Measurements from ENCODE around the gene PLB1.

Gene PLB1

DNA sequence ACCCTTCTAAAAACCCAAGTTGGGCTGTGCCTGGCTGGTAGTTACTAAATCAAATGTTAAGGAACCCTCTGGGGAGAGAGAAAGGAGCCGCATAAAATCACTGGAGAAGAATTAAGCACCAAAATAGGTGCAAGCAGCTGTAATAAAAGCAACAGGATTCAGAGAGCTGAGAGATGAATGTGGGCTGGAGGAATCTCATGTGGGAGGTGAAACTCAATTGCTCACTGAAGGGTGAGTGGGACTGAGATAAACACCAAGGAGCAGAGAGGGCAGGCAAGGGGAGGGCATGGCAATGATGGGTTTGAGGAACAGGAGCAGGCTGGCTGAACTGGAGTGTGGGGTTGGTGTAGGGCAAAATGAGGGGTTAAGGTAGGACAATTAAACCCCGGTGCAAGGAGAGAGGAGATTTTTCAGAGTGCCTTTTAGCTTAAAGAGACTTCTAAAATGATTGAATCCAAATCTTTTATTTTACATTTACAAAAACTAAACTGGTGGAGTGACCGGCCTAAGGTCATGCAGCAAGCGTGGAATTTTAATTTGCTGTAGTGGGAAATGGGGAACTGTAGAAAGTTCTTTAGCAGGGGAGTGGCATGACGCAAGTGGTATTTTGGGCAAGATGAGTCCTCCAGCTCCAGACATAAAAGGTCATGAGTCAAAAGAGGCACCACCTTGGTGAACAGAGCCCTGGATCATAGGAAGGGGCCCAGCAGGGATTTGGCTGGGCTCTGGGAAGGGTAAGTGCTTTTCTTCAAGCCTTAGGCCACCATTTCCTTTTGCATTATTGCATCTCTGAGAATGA is 10.5 kb downstream of the PLB1 start:
- DNase-seq (ENCODE audit: low read depth) = no peak

DNA sequence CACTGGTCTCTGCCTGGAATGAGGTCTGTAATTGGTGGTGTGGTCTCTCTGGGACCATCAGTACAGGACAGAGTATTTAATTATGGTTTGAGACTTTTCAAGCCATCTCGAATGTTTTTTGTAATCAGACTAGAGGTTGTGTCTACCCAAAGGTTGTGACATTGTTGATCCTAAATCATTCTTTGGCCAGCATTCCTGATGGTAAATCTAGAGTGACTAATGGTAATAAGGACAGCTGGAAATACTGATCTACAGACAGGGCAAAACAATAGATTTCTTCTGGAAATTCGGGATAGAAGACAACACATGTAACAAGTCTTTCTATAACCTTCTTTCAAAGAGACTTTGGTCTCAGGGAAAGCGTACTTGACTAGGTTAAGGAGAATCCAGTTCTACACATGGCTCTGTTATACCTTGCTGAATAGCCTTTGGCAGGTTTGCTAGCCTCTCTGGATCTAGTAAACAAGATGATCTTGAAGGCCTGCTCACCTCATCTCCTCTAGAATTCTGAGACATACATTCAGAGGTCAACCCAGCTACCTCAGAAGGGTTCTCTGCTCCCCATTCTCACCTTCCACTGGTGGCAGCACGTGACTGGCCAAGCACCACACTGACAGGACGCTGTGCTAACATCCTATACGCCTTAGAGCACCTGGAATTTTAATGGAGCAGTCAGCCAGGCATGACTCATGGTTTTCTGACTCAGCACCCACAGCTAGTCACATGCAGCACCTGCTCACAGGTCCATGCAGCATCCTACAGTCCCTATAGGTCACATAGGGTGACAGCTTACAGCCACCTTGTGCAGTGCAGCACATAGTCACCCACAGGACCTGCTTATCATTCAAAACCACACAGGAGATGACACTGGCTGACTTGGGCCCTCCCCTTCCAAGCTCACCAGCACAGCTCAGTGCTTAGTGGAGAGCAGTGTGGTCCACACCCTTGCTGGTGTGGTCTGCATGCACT is 12.2 kb downstream of the PLB1 start:
- DNase-seq (ENCODE audit: low read depth) = no peak

DNA sequence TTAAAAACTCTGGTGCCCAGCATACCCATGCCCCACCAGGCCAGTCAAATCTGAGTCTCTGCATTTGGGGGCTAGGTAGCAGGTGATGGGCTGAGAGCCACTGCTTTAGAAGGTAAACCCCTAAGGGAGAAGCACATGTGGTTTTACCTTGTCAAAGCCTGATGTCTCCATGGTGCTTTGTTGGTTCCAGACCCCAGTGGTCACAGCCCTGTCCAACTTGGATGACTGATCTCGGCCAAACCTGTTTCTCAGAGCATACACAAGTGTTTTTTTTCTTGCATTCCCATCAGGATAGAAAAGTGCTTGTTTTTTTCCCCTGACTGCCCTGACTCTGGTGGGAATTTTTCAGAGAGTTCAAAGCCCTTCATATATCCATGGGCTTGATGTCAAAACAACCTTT is 13.5 kb downstream of the PLB1 start:
- DNase-seq (ENCODE audit: low read depth) = no peak

DNA sequence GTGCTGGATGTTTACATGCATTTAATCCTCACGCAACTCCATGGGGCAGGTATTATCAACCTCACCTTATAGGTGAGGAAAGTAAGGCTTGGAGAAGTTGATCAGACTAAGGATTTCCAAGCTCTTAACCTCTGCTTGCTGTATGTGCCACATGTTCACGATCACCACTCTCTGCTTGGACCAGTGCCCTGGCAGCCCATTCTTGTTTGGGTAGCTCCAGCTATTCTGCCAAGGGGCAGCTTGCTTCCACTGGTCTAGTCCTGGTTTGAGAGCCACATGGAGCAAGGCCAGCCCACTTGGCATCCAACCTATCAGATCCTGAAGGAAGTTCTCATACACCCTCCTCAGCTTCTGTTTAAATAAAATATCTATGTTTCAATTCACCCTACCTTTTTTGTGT is 14.3 kb downstream of the PLB1 start:
- DNase-seq (ENCODE audit: low read depth) = no peak

DNA sequence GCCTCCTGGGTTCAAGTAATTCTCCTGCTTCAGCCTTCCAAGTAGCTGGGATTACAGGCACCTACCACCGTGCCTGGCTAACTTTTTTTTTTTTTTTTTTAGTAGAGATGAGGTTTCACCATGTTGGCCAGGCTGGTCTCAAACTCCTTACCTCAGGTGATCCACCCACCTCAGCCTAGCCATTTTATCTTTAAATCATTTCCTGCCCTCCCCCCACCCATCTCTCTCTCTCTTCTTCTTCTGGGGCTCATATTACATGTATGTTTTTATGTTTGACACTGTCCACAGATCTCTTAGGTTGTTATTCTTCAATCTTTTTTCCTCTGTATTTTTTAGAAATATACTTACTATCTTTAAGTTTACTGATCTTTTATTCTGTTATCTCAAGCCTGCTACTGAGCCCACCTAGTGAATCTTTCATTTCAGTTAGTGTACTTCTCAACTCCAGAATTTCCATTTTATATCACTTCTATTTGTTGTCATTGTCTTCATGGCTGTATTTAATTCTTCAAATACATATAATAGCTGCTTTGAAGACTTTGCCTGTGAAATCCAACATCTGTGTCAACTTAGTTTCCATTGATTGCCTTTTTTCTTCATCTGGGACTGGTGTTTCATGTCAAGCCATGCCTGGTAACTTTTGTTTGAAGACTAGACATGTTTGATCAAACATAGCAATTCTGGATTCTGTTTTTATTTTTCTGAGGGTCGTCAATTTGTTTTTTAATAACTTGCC is 16.2 kb downstream of the PLB1 start:
- no peak for DNase-seq (ENCODE audit: low read depth)

DNA sequence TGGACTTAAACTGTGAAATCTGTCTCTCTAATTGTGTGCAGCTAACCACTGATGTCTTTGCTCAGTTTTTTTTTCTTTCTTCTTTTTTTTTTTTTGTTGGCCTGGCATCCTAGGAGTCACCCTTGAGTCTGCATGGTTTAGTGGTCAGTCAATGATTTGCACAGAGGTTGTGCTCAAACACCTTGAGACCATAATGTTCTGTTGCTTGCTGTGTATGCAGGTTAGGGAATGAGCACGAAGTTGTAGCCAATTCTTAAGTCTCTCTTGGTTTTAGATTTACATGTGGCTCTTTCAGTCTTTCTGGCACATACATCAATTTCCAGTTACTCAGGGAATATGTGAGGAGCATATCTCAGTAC is 16.7 kb downstream of the PLB1 start:
- DNase-seq (ENCODE audit: low read depth) = no peak

DNA sequence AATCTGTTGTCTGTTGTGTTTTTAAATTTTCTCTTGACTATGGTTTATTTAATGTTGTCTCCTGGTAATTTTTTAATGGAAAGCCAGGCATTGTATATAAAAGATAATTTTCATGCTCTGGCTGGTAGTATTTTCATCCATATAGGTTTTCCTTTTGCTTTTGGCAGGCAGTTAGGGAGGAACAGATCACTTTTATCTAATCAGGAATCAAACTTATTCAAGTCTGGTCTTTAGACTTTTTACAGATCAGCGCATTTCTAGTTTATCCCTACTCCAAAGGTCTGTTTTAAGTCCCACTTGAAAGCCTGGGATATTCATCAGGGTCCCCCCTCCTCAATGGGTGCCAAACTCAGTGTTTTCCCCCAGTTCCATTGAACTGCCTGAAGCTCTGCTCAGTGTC is 17.2 kb downstream of the PLB1 start:
- DNase-seq (ENCODE audit: low read depth) = no peak

DNA sequence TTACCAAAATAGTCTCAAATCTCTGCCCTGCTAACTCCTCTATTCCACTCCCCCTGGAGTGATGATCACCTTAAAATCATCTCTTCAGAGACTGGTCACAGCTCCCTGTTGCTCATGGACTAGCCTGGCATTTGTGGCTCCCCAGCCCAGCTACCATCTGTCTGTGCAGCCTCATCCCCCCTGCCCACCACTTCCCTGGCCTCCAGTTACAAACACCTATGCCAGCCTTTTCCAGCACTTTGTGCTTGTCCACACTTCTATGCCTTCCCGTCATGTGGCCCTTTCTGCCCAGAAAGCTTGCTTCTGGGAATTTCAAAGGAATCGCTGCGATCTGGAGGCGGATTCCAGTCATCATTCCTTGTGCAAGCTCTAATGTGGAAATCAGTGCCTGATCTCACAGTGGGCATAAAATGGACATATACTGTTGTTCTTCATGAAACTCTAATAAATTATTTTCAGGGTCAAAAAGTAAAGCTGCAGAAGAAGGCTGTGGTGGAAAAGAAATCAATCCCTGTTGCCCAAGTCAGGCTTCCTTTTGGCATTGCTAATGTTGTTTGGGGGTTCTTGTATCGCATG is 19.4 kb downstream of the PLB1 start:
- DNase-seq (ENCODE audit: low read depth) = no peak

DNA sequence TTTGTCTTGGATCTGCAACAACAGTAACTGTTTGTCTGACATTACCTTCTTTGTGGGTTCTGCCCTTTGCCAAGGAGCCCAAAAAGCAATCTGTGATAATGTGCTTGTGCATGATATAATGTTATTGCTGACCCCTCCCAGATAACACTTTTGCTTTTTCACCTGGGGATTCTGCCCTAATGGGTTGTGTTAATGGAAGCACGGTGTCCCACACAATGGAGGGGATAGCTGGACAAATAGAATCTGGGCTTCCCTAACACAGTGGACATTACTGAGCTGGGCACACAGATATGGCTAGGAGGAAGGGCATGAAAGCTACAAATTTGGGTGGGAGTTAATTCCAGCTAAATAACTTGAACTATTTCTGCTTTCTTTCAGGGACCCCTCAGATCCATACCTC is 20.6 kb downstream of the PLB1 start:
- DNase-seq (ENCODE audit: low read depth) = no peak

DNA sequence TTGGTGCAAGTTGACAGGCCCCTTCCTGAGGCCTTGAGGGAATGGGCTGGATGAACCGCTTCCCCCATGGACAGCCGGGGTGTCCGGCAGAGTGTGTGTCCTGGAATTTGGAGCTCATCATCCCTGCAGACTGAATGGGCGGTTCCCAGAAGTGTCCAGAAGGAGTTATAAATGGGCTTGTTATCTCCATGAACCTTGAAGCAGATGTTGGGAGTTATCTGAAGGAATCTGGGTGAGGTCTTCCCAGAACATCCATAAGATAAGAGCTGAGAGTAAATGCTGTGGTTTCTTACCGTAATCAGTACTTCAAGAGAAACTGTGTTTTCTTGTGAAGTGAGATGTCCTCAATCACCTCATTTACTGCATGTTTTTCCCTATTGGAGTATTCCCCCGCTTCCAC is 21.1 kb downstream of the PLB1 start:
- DNase-seq (ENCODE audit: low read depth) = no peak

DNA sequence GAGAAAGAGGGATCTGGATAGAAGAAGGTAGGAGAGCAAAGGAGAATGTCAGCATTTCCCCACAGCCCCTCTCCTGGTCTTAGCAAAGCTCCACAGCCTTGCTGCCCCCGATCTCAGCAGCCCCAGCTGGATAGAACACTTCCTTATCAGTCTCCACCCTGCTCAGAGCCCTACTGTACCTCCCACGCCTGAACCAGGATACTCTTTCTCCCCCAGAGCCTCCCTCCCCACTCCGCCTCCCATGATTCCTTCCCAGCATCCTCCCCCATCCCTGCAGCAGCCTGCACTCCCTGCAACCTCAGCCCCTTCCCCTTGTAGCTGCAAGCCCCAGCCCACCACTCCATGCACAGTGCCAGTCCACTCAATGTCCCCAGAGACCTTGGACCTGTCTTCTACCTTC is 25.8 kb downstream of the PLB1 start:
- no peak for DNase-seq (ENCODE audit: low read depth)

DNA sequence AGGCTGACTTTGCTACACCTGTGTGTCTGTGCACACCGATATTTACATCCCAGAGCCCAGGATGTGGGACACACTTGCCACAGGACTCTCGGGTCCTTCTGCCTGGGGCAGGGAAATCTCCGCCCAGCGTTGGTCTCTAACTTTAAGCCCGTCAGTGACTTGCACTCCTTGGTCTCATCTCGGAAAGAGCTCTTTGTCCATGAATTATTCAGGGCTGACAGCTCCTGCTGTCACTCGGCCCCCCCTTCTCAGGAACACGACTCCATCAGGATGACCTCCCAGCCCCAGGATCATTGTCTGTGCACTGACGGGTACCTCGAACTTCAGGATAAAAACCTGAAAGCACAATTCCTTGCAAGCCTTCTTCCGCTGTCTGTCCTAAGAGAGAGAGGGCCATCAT is 26.6 kb downstream of the PLB1 start:
- DNase-seq (ENCODE audit: low read depth) = no peak

DNA sequence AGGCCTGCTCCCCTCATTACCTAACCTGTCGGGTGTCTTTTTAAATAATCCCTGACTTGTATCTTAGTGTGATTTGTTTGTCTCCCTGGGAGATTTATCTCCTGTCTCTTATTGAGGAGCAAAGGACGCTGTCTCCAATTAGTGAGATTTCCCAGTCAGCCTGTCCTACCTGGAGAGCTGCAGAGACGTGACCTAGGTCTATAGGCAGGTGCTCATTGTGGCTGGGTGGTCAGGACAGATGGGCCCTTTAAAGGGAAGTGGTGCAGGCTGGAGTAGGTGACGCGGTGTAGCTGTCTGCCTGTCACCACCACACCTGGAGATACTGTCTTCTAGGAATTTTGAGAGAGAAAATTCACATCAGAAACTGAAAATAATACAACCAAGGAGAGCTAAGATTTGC is 28.0 kb downstream of the PLB1 start:
- no peak for DNase-seq (ENCODE audit: low read depth)

DNA sequence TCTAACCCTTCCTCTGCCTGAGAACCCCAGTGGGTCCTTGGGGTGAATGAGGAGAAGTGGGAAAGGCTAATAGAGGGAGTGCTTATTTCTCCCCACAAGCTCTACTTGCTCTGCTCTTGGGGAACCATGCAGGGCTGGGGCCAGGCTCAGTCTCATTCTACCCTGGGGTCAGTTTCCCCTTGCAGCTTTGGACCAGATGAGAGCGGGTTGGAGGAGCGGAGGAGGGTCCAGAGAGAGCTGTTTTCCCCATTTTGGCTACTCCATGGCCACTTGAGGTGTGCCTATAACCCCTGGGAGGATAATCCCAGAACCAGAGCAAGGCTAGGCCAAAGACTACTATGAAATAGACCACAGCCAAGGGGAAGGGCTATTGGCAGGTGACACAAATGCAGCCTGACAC is 29.6 kb downstream of the PLB1 start:
- no peak for DNase-seq (ENCODE audit: low read depth)

DNA sequence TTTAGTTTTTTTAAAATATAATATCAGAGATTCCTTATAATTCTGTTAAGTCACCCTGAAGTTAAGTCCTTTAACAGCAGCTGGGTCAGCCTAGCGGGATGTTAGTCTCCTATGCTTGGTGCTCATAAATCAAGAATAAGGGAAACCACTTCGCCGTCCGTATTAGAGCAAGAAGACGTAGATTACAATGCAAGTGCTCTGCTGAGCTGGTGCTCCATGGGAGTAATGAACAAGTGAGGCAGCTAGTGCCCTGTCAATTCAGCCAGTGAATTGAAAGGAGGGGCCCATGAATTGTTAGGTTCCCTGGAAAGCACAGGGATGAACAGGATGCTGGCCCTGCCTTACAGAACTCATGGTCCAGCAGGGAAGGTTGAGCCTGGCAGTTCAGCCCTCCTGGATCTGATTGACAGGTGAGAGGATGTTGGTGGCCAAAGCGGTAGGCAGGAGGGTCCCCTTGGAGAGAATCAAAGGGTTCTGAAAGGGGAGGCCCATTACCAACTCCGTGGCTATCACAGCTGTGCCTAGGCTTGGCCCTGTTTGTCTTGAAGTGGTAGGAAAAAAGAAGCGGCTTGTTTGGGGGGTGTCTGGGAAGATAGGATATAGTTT is 30.8 kb downstream of the PLB1 start:
- no peak for DNase-seq (ENCODE audit: low read depth)

DNA sequence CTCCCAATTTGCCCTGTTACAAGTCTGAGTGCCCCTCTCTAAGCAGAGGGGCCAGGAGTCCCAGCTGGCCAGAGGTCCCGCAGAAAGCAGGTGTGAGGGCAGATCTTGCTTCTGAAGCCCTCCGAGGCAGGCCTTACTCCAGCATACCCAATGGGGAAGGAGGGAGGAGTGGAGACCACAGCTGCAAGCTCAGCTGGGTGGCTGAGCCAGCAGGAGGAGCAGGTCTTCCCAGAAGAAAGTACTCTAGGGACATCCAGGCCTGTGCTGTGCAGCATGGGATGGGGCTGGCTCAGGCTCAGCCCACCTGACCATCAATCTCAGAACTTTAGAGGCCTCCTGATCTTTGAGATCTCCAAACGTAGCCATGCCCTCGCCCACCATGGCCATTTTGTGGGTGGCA is 31.3 kb downstream of the PLB1 start:
- DNase-seq (ENCODE audit: low read depth) = no peak

DNA sequence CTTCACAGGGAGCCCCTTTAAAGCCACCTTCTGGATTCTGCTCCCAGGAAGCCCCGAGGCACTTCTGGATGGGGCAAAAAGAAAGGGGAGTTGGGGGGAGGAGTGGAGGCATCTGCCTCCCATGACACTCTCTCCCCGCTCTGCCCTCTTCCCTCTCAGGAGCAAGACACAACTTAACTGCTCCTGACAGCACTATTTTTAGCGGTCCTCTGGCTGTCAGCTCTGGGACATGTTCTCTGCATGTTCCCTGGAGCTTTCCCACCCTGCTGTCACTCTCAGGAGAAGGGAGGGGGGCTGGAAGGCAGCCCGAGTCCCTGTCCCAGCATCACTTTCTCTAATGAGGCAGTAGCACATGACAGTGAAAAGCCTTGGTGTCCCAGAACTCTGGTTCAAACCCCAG is 32.3 kb downstream of the PLB1 start:
- no peak for DNase-seq (ENCODE audit: low read depth)

DNA sequence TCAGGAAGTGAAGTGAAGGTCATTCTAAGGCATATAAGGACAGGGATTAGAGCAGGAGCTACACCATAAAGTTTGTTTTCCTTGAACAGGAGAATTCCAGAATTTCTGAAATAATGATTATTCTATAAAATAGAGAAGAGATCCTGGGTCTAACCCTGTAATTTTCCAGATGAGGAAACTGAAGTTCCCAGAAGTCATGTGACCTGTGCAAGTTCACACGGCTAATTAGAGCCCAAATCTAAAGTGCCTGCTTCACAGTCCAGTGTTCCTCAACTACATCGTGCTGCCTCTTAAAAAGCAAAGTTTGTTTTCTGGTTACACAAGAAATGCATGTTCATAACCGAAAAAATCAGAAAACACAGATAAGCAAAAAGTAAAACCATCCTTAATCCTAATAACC is 34.9 kb downstream of the PLB1 start:
- no peak for DNase-seq (ENCODE audit: low read depth)

DNA sequence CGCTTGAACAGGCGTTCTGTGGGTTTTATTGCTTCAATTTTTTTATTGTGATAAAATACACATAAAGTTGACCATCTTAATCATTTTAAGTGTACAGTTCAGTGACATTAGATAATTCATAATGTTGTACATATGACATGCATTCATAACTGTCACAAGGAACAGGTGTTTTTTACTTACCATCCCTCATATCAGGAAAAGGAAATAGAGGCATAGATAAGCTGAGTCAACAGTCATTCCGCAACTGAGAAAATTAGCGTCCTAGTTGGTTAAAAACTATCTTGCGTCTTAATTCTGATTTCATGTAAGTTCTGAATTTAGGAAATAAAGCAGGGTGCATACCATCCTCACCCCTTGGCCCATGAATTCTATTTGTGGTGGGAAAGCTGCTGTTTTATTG is 36.5 kb downstream of the PLB1 start:
- DNase-seq (ENCODE audit: low read depth) = no peak

DNA sequence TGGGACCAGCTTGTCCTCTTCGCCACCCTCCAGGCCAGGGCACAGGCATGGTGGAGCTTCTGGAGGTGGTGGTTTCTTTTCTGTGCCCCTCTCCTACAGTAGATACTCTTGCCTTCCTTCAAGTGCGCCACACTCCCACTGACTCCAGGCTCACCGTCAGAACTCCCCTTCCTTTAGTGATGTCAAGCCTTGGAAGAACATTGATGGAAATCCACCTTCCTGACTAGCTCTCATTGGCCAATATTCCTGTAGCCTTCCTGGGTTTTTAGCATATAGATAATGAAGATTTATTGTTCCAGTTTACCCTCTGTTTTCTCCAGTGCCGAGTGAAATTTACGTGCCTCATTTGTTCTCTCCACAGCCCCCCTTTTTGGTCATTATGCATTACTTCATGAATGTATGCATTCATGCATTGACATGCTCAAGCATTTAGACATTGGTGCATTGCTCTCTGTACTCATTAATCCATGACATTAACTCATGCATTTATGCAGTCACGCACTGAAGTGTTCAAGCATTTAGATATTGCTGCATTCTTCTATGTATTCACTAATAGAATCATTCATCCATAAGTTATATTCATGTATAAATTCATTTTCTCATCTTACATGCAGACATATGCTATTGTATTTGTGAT is 37.3 kb downstream of the PLB1 start:
- no peak for DNase-seq (ENCODE audit: low read depth)

DNA sequence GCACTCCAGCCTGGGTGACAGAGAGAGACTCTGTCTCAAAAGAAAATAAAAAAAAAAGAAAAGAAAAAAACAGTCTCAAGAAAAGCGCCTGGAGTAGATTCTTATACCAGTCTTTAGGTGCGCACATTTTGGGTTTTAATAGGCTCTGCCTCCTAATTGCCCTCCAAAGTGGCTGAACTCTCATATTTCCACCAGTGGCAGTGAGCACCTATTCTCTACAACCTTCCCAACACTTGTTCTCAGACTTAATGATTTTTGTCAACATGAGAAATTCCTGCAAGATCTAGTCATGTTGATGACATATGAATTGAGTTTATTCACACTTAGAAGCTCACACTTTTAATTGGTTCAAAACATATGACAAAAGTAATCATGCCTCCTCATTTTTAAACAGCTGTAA is 39.0 kb downstream of the PLB1 start:
- no peak for DNase-seq (ENCODE audit: low read depth)

DNA sequence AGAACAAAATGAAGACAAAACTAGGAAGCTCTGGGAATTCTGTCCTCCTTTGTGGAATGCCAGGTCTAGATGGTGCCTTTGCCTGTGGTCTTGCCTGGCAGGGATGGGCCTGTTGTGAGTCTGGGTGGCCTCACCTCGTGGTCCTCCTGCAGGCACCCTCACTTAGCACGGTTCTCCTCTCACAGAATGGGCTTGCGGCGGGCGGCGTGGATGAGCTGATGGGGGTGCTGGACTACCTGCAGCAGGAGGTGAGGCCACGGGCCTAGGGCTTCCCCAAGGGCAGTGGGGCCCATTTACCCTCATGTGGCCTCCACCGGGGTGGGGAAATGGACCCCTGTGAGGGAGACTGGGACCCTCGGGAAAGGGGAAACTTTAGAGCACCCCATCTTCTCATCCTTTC is 42.3 kb downstream of the PLB1 start:
- no peak for DNase-seq (ENCODE audit: low read depth)
